Mesendoderm (in vitro differentiated cells): Measurements from ENCODE around the gene PRKAR2A.
"Not testable (repeated sequence)": the region's sequence is repeated elsewhere in the genome, so short reads cannot be mapped to it uniquely, and the experiment has no call there.

Source experiments
- DNase-seq: peaks from one replicate; pipeline ENCODE4 v3.0.0; 2013
- H2AK5ac ChIP-seq: 2 replicates; pipeline ENCODE4 v1.6.1; 2013; ENCODE audit warnings: low read length, inconsistent platforms
- H2BK120ac ChIP-seq: 2 replicates; pipeline ENCODE4 v1.6.1; 2013; ENCODE audit warnings: low read depth, mild to moderate bottlenecking, low read length, moderate library complexity, mixed read lengths
- H2BK15ac ChIP-seq: replicated peaks from 2 replicates; pipeline ENCODE4 v1.6.1; 2013; ENCODE audit warnings: low read depth, mild to moderate bottlenecking, moderate library complexity
- H2BK5ac ChIP-seq: 2 replicates; pipeline ENCODE4 v1.6.1; 2013; ENCODE audit warnings: low read length, inconsistent platforms
- H3K18ac ChIP-seq: 2 replicates; pipeline ENCODE4 v1.6.1; 2013; ENCODE audit warnings: mild to moderate bottlenecking, low read length, mixed read lengths
- H3K23ac ChIP-seq: one replicate; pipeline ENCODE4 v1.6.1; 2013; ENCODE audit warnings: low read length
- H3K27ac ChIP-seq: 2 replicates; pipeline ENCODE4 v1.5.1; 2013; ENCODE audit warnings: low read depth, mild to moderate bottlenecking, inconsistent platforms, low read length, moderate library complexity
- H3K27me3 ChIP-seq: 2 replicates; pipeline ENCODE4 v1.6.1; 2013; ENCODE audit warnings: low read length, control low read depth, mild to moderate bottlenecking, inconsistent platforms; ENCODE audit not compliant: insufficient read depth, poor library complexity
- H3K36me3 ChIP-seq: 2 replicates; pipeline ENCODE4 v1.6.1; 2013; ENCODE audit warnings: low read length, inconsistent platforms; ENCODE audit not compliant: control insufficient read depth, insufficient read depth
- H3K4ac ChIP-seq: one replicate; pipeline ENCODE4 v1.6.1; 2013; ENCODE audit warnings: low read depth, mild to moderate bottlenecking, low read length, moderate library complexity
- H3K4me1 ChIP-seq: 2 replicates; pipeline ENCODE4 v1.6.1; 2013; ENCODE audit warnings: low read depth, low read length, inconsistent platforms; ENCODE audit not compliant: control insufficient read depth
- H3K4me2 ChIP-seq: 2 replicates; pipeline ENCODE4 v1.6.1; 2013; ENCODE audit warnings: low read length
- H3K4me3 ChIP-seq: 2 replicates; pipeline ENCODE4 v1.5.1; 2013; ENCODE audit warnings: mild to moderate bottlenecking, low read length
- H3K56ac ChIP-seq: one replicate; pipeline ENCODE4 v1.6.1; 2013; ENCODE audit warnings: low read length
- H3K79me1 ChIP-seq: 2 replicates; pipeline ENCODE4 v1.6.1; 2013; ENCODE audit warnings: low read length, inconsistent platforms
- H3K79me2 ChIP-seq: 2 replicates; pipeline ENCODE4 v1.6.1; 2013; ENCODE audit warnings: mild to moderate bottlenecking, low read length; ENCODE audit not compliant: control insufficient read depth, insufficient read depth
- H3K9ac ChIP-seq: 2 replicates; pipeline ENCODE4 v1.6.1; 2013; ENCODE audit warnings: low read length, inconsistent platforms
- H4K5ac ChIP-seq: one replicate; pipeline ENCODE4 v1.6.1; 2013; ENCODE audit warnings: low read length
- H4K8ac ChIP-seq: one replicate; pipeline ENCODE4 v1.6.1; 2013; ENCODE audit warnings: low read depth, mild to moderate bottlenecking, control low read depth, low read length, moderate library complexity
- WGBS: extraction: QIAGEN DNeasy Blood & Tissue Kit; methylation state at CpG from one replicate; pipeline ENCODE4 v1.1.7; 2013; ENCODE audit warnings: low lambda C conversion rate, missing lambda C conversion rate; ENCODE audit not compliant: insufficient coverage; ENCODE audit errors: extremely low coverage; 5-methylcytosine and 5-hydroxymethylcytosine counted together

The PRKAR2A gene

GRCh38 chr3:48741226-48741625 is 106.4 kb downstream of the PRKAR2A start:
- H3K4me3 ChIP-seq, H4K5ac ChIP-seq, H3K56ac ChIP-seq, H3K4ac ChIP-seq, H3K18ac ChIP-seq, H2AK5ac ChIP-seq, H3K27me3 ChIP-seq, H3K36me3 ChIP-seq, H3K4me1 ChIP-seq, H3K23ac ChIP-seq, DNase-seq, H3K79me2 ChIP-seq, H3K9ac ChIP-seq, H2BK120ac ChIP-seq, H3K27ac ChIP-seq, H2BK5ac ChIP-seq, H3K4me2 ChIP-seq, H4K8ac ChIP-seq, H2BK15ac ChIP-seq, H3K79me1 ChIP-seq: not testable (repeated sequence)
- WGBS, result no CpG with 5 or more reads among the region's 10 CpGs

- Histone ChIP-seq H3K36me3 (no peaks in the 10 kb centered on the region), H2AK5ac (no peak overlapping the region), H4K5ac (no peak overlapping the region), H3K23ac (no peak overlapping the region), H3K4me1 (no peaks in the 10 kb centered on the region), H3K56ac (peak overlapping the region; percentile 63), H3K4me2 (no peak overlapping the region), H3K4me3 (no peak overlapping the region), H3K79me1 (no peaks in the 10 kb centered on the region), H4K8ac (no peak overlapping the region), H3K27ac (no peak overlapping the region), H3K18ac (no peak overlapping the region), H3K27me3 (no peaks in the 10 kb centered on the region), H3K9ac (no peak overlapping the region), H2BK15ac (no peak overlapping the region), H3K4ac (no peak overlapping the region), H2BK120ac (no peak overlapping the region), H3K79me2 (no peaks in the 10 kb centered on the region), H2BK5ac (no peak overlapping the region)
- no CpG with 5 or more reads among the region's 15 CpGs for WGBS
- DNase-seq, result peak; percentile 85
Observed at GRCh38 chr3:48739955-48740823, 107.5 kb downstream of the PRKAR2A start.

GRCh38 chr3:48739617-48739954 is 108.1 kb downstream of the PRKAR2A start:
- H3K4ac ChIP-seq, result no peak overlapping the region
- H3K79me1 ChIP-seq, result no peaks in the 10 kb centered on the region
- DNase-seq, result no peak
- no peak overlapping the region for H4K5ac ChIP-seq
- no peak overlapping the region for H2BK15ac ChIP-seq
- no peak overlapping the region for H3K27ac ChIP-seq
- H3K18ac ChIP-seq, result no peak overlapping the region
- no peaks in the 10 kb centered on the region for H3K4me1 ChIP-seq
- no peaks in the 10 kb centered on the region for H3K79me2 ChIP-seq
- no peak overlapping the region for H3K23ac ChIP-seq
- no peak overlapping the region for H3K4me3 ChIP-seq
- H4K8ac ChIP-seq, result no peak overlapping the region
- no peak overlapping the region for H3K4me2 ChIP-seq
- no peaks in the 10 kb centered on the region for H3K27me3 ChIP-seq
- no peak overlapping the region for H3K9ac ChIP-seq
- no peak overlapping the region for H2BK5ac ChIP-seq
- no peak overlapping the region for H2BK120ac ChIP-seq
- peak overlapping the region; percentile 30 for H3K56ac ChIP-seq
- no peak overlapping the region for H2AK5ac ChIP-seq
- H3K36me3 ChIP-seq, result no peaks in the 10 kb centered on the region
- WGBS, result no CpG with 5 or more reads among the region's 6 CpGs

- Histone ChIP-seq H3K9ac (no peak overlapping the region), H3K4ac (no peak overlapping the region), H3K4me3 (no peak overlapping the region), H3K56ac (no peak overlapping the region), H4K5ac (no peak overlapping the region), H3K18ac (no peak overlapping the region), H3K27me3 (no peaks in the 10 kb centered on the region), H3K27ac (no peak overlapping the region), H2BK5ac (no peak overlapping the region), H3K4me2 (no peak overlapping the region), H2BK15ac (no peak overlapping the region), H2BK120ac (no peak overlapping the region), H3K36me3 (no peaks in the 10 kb centered on the region), H3K79me2 (no peaks in the 10 kb centered on the region), H4K8ac (no peak overlapping the region), H3K4me1 (no peaks in the 10 kb centered on the region), H2AK5ac (no peak overlapping the region), H3K23ac (no peak overlapping the region), H3K79me1 (no peaks in the 10 kb centered on the region)
- WGBS, result no CpG with 5 or more reads among the region's 9 CpGs
- no peak for DNase-seq
Observed at GRCh38 chr3:48738926-48739616, 108.6 kb downstream of the PRKAR2A start.

GRCh38 chr3:48738144-48738536 is 109.5 kb downstream of the PRKAR2A start:
- H3K18ac ChIP-seq, result no peak overlapping the region
- no peak overlapping the region for H2BK15ac ChIP-seq
- H3K27me3 ChIP-seq, result no peaks in the 10 kb centered on the region
- H4K5ac ChIP-seq, result no peak overlapping the region
- no peak overlapping the region for H3K27ac ChIP-seq
- no peak overlapping the region for H4K8ac ChIP-seq
- no peaks in the 10 kb centered on the region for H3K36me3 ChIP-seq
- no peak overlapping the region for H3K23ac ChIP-seq
- DNase-seq, result no peak
- no peak overlapping the region for H3K56ac ChIP-seq
- no peaks in the 10 kb centered on the region for H3K4me1 ChIP-seq
- no peak overlapping the region for H2BK5ac ChIP-seq
- H3K79me1 ChIP-seq, result no peaks in the 10 kb centered on the region
- H3K4me3 ChIP-seq, result no peak overlapping the region
- H3K79me2 ChIP-seq, result no peaks in the 10 kb centered on the region
- no peak overlapping the region for H3K4ac ChIP-seq
- H2BK120ac ChIP-seq, result no peak overlapping the region
- H2AK5ac ChIP-seq, result no peak overlapping the region
- H3K9ac ChIP-seq, result no peak overlapping the region
- WGBS, result no CpG with 5 or more reads among the region's 3 CpGs
- H3K4me2 ChIP-seq, result no peak overlapping the region
